H1 (cell line): ENCODE measurements around the gene ANKRD61. TPM values are rescaled to one million over a fixed set of nuclear protein-coding genes. Genes with fewer than 3 reads are reported as not detected.

ENCODE experiments used
- CTCF ChIA-PET: fragments of 300-600 bp; sonication (Branson Sonifier 250); formaldehyde crosslinking; loops from one replicate; lab custom pipeline; 2021; ENCODE audit not compliant: partially characterized antibody; lab: Charles Lee
- POLR2A ChIA-PET: fragments of 300-600 bp; sonication (Branson Sonifier 250); formaldehyde crosslinking; loops from one replicate; lab custom pipeline; 2021; ENCODE audit warnings: inconsistent platforms; ENCODE audit not compliant: partially characterized antibody; lab: Charles Lee
- DNase-seq, 2 experiments: peaks; one replicate each; pipeline versions ENCODE4 v3.0.0 to v3.0.0-alpha.2; 2010 to 2022; ENCODE audit warnings: low spot score in 2 of 2, low read depth in 1 of 2, mixed read lengths in 1 of 2
- FAIRE-seq: peaks from 2 replicates; lab custom pipeline; 2011; peaks lifted over from hg19 to GRCh38; lab: Jason Lieb, UNC
- H2AFZ ChIP-seq: 2 replicates; pipeline ENCODE4 v1.8.1; 2012; ENCODE audit warnings: low read length, inconsistent platforms
- H2AK5ac ChIP-seq: 2 replicates; pipeline ENCODE4 v1.6.1; 2013; ENCODE audit warnings: low read depth, low read length
- H2BK120ac ChIP-seq: replicated peaks from 2 replicates; pipeline ENCODE3; 2013; ENCODE audit warnings: low read depth, low read length, inconsistent platforms
- H2BK12ac ChIP-seq: 2 replicates; pipeline ENCODE4 v1.6.1; 2013; ENCODE audit warnings: low read depth, low read length
- H2BK15ac ChIP-seq: 2 replicates; pipeline ENCODE4 v1.6.1; 2013; ENCODE audit warnings: low read length
- H2BK20ac ChIP-seq: 2 replicates; pipeline ENCODE4 v1.6.1; 2013; ENCODE audit warnings: low read length
- H2BK5ac ChIP-seq: 2 replicates; pipeline ENCODE4 v1.6.1; 2013; ENCODE audit warnings: low read depth, low read length
- H3K14ac ChIP-seq: 2 replicates; pipeline ENCODE4 v1.6.1; 2013; ENCODE audit warnings: inconsistent platforms; ENCODE audit not compliant: insufficient read length
- H3K18ac ChIP-seq: 2 replicates; pipeline ENCODE4 v1.6.1; 2013; ENCODE audit warnings: low read length; ENCODE audit errors: extremely low read depth
- H3K23ac ChIP-seq: 2 replicates; pipeline ENCODE4 v1.6.1; 2013; ENCODE audit warnings: inconsistent platforms; ENCODE audit not compliant: insufficient read length
- H3K23me2 ChIP-seq: 2 replicates; pipeline ENCODE4 v1.6.1; 2013; ENCODE audit warnings: low read depth, low read length
- H3K27ac ChIP-seq: 2 replicates; pipeline ENCODE4 v1.6.1; 2011; ENCODE audit warnings: low read depth, low read length, inconsistent platforms
- H3K27me3 ChIP-seq, 4 experiments: replicated peaks in 1 of 4; 1 replicate in 1 of 4; 2 replicates in 3 of 4; pipeline versions ENCODE4 v1.6.1 to v1.8.1; 2011 to 2013; ENCODE audit warnings: low read length in 3 of 4, mild to moderate bottlenecking in 3 of 4, inconsistent platforms in 2 of 4, mixed read lengths in 2 of 4, moderate library complexity in 1 of 4; ENCODE audit not compliant: control insufficient read depth in 3 of 4, insufficient read depth in 3 of 4; ENCODE audit errors: extremely low read depth in 1 of 4
- H3K36me3 ChIP-seq, 4 experiments: 2 replicates each; pipeline versions ENCODE4 v1.6.1 to v1.8.1; 2011 to 2013; ENCODE audit warnings: mild to moderate bottlenecking in 4 of 4, low read length in 3 of 4, moderate library complexity in 2 of 4, control low read depth in 1 of 4, inconsistent platforms in 1 of 4; ENCODE audit not compliant: insufficient read depth in 4 of 4, control insufficient read depth in 2 of 4
- H3K4ac ChIP-seq: replicated peaks from 2 replicates; pipeline ENCODE3; 2013; ENCODE audit warnings: low read length, low read depth, mixed read lengths, inconsistent platforms; ENCODE audit not compliant: insufficient read length
- H3K4me1 ChIP-seq, 4 experiments: replicated peaks in 1 of 4; 1 replicate in 1 of 4; 2 replicates in 3 of 4; pipeline versions ENCODE4 v1.6.1 to v1.8.1; 2011 to 2013; ENCODE audit warnings: low read length in 3 of 4, inconsistent platforms in 2 of 4, mixed read lengths in 1 of 4; ENCODE audit not compliant: insufficient read depth in 4 of 4, control insufficient read depth in 3 of 4
- H3K4me2 ChIP-seq, 2 experiments: 2 replicates each; pipeline versions ENCODE4 v1.6.1 to v1.8.1; 2011 to 2013; ENCODE audit warnings: low read depth in 2 of 2, low read length in 2 of 2, control low read depth in 1 of 2, inconsistent platforms in 1 of 2, mild to moderate bottlenecking in 1 of 2; ENCODE audit not compliant: insufficient read depth in 1 of 2
- H3K4me3 ChIP-seq, 4 experiments: fragments of 200-600, 300-600 bp in 1 of 4; sonication (generic), shearing (Covaris generic), sonication (Bioruptor Twin) in 1 of 4; 2 replicates each; pipeline versions ENCODE4 v1.5.1 to v1.8.1; 2011 to 2016; ENCODE audit warnings: low read length in 4 of 4, low read depth in 3 of 4, control low read depth in 2 of 4, inconsistent platforms in 2 of 4, mild to moderate bottlenecking in 2 of 4, mixed read lengths in 1 of 4, moderate library complexity in 1 of 4; ENCODE audit not compliant: insufficient read depth in 2 of 4; ENCODE audit errors: extremely low read depth in 1 of 4
- H3K56ac ChIP-seq: replicated peaks from 2 replicates; pipeline ENCODE3; 2013; ENCODE audit warnings: low read depth, mild to moderate bottlenecking, mixed read lengths, low read length, inconsistent platforms; ENCODE audit not compliant: insufficient read length
- H3K79me1 ChIP-seq: 2 replicates; pipeline ENCODE4 v1.6.1; 2013; ENCODE audit warnings: low read depth, low read length, control low read depth
- H3K79me2 ChIP-seq, 2 experiments: 2 replicates each; pipeline versions ENCODE4 v1.6.1 to v1.8.1; 2012 to 2013; ENCODE audit warnings: low read length in 2 of 2, mild to moderate bottlenecking in 2 of 2, inconsistent platforms in 1 of 2; ENCODE audit not compliant: insufficient read depth in 2 of 2, control insufficient read depth in 1 of 2
- H3K9ac ChIP-seq, 4 experiments: replicated peaks in 1 of 4; 1 replicate in 1 of 4; 2 replicates in 3 of 4; pipeline versions ENCODE4 v1.6.1 to v1.8.1; 2011 to 2013; ENCODE audit warnings: low read depth in 3 of 4, low read length in 3 of 4, control low read depth in 2 of 4, mild to moderate bottlenecking in 2 of 4, moderate library complexity in 2 of 4, inconsistent platforms in 1 of 4; ENCODE audit errors: extremely low read depth in 1 of 4
- H3K9me3 ChIP-seq, 2 experiments: 2 replicates each; pipeline versions ENCODE4 v1.6.1 to v1.8.1; 2012 to 2013; ENCODE audit warnings: mild to moderate bottlenecking in 2 of 2, moderate library complexity in 2 of 2, control low read depth in 1 of 2, inconsistent platforms in 1 of 2, low read depth in 1 of 2, low read length in 1 of 2, mixed read lengths in 1 of 2; ENCODE audit not compliant: insufficient read depth in 2 of 2
- H4K20me1 ChIP-seq, 2 experiments: replicated peaks in 1 of 2; 2 replicates each; pipeline versions ENCODE3 to v1.8.1; 2011 to 2013; ENCODE audit warnings: inconsistent platforms in 2 of 2, low read length in 2 of 2, mild to moderate bottlenecking in 1 of 2; ENCODE audit not compliant: insufficient read depth in 2 of 2, control insufficient read depth in 1 of 2
- H4K5ac ChIP-seq: 2 replicates; pipeline ENCODE4 v1.6.1; 2013; ENCODE audit warnings: low read length, low read depth, mixed read lengths, inconsistent platforms; ENCODE audit not compliant: insufficient read length
- H4K8ac ChIP-seq: 2 replicates; pipeline ENCODE4 v1.8.0; 2013; ENCODE audit warnings: mild to moderate bottlenecking, moderate library complexity, low read length, inconsistent platforms; ENCODE audit not compliant: insufficient read depth; ENCODE audit errors: extremely low read depth
- H4K91ac ChIP-seq: replicated peaks from 2 replicates; pipeline ENCODE3; 2013; ENCODE audit warnings: low read length, mixed read lengths, inconsistent platforms; ENCODE audit not compliant: insufficient read length
- SAP30 ChIP-seq: fragments of 300-600 bp; sonication (generic); IDR thresholded peaks from 2 replicates; pipeline ENCODE4 v1.7.1; 2012; ENCODE audit warnings: low read length, moderate library complexity, mild to moderate bottlenecking, inconsistent platforms; ENCODE audit not compliant: insufficient read depth, insufficient replicate concordance
- SUZ12 ChIP-seq: fragments of 200-600 bp; sonication (generic); IDR thresholded peaks from 2 replicates; pipeline ENCODE4 v1.6.1; 2012; ENCODE audit warnings: mild to moderate bottlenecking, inconsistent platforms, low read length, moderate library complexity, mixed read lengths
- WGBS, 2 experiments: shearing (Covaris generic) in 1 of 2; methylation state at CpG; one replicate each; pipeline versions ENCODE4 v1.1.6 to v1.1.7; 2013 to 2015; ENCODE audit warnings: low lambda C conversion rate in 2 of 2, mixed read lengths in 2 of 2, inconsistent platforms in 1 of 2, low coverage in 1 of 2, missing lambda C conversion rate in 1 of 2; ENCODE audit not compliant: insufficient replicate concordance in 2 of 2, insufficient coverage in 1 of 2, insufficient read length in 1 of 2; ENCODE audit errors: extremely low coverage in 1 of 2, missing lambda C conversion rate in 1 of 2; 5-methylcytosine and 5-hydroxymethylcytosine counted together
- polyA plus RNA-seq, 7 experiments: library from polyadenylated mRNA; depleted of rRNA in 3 of 7; stranded (reverse) in 5 of 7; unstranded in 2 of 7; fragments of >200 nt in 5 of 7; fragments of 200-250 nt in 2 of 7; gene quantifications; 1 replicate in 5 of 7; 2 replicates in 1 of 7; 4 replicates in 1 of 7; pipeline versions ENCODE4 v1.2.1 to v1.2.3, GENCODE V29; 2011 to 2013; ENCODE audit warnings: missing spikeins in 2 of 7, mixed read lengths in 2 of 7
- total RNA-seq: library from RNA; stranded (reverse); fragmentation: NEBNext Ultra II Directional; extraction: Animal tissue kit (Norgen Biotek cat#: 25700); gene quantifications from 2 replicates; pipeline ENCODE4 v1.2.1, GENCODE V29; 2021
- TF ChIP-seq, protein P1 (sequence below): IDR thresholded peaks from 2 replicates; pipeline ENCODE4 v1.6.1; 2011; ENCODE audit warnings: low read length, improper control_type of control experiment

The ANKRD61 gene
- total and polyA plus RNA-seq, 2 of the 8 experiments (the other 6 are each of a cell fraction or from before 2014, with no cell fraction given) = 0.23 to 0.32 TPM

DNA sequence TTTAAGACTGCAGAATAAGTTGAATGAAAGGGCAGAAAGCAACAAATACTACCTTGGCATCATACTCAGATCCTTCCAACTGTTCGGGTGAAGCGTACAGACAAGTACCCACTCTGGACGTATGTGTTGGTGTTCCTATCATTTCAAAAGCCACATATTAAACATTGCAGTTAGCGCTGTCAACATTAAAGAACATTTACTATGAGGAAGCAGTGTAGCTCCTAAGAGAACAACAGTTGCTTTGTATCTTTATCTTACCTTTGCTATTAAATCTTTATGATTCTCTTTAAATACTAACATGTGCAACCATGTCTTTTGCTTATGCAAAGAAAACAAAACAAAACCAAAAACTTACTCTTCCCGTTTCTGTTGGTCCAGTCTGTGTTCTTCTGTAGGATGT lies 2.6 kb upstream of the ANKRD61 start:
- 88% methylated on average over 5 of the region's 5 CpGs; no CpG with 5 or more reads in 1 of the 2 experiments for WGBS, 2 experiments
- ChIA-PET POLR2A (interaction anchor here (3.5 kb wide), 1 partner anchor 20 kb away, joined by 11 read pairs; the partner anchor contains the start of genes AIMP2 and PMS2), CTCF (interaction anchor here (3.7 kb wide), 1 partner anchor 13 kb away, joined by 31 read pairs; no protein-coding TSS in a partner anchor)
- Histone ChIP-seq H3K18ac (no peak overlapping the region), H2AFZ (no peak overlapping the region), H4K5ac (no peak overlapping the region), H2BK15ac (no peak overlapping the region), H2BK12ac (no peak overlapping the region), H3K9me3 (no peaks in the 10 kb centered on the region), H4K20me1 (peaks cover 7 to 9% of the 10 kb centered on the region in 2 experiments), H3K14ac (no peak overlapping the region), H3K79me2 (peaks cover 0 to 3% of the 10 kb centered on the region in 2 experiments; a peak in 2 of 4 replicates), H3K4ac (no peak overlapping the region), H2BK120ac (no peak overlapping the region), H3K4me3 (no peak overlapping the region), H3K9ac (no peak overlapping the region), H3K4me2 (no peak overlapping the region), H3K79me1 (no peaks in the 10 kb centered on the region), H2BK20ac (no peak overlapping the region), H3K36me3 (peaks cover 13 to 74% (median 39%) of the 10 kb centered on the region in 4 experiments), H3K23me2 (no peaks in the 10 kb centered on the region), H3K27me3 (no peaks in the 10 kb centered on the region), H4K8ac (no peak overlapping the region), H3K4me1 (no peaks in the 10 kb centered on the region), H3K23ac (no peak overlapping the region), H3K56ac (no peak overlapping the region), H2AK5ac (no peak overlapping the region), H2BK5ac (no peak overlapping the region), H4K91ac (no peak overlapping the region), H3K27ac (no peak overlapping the region)
- no peak for FAIRE-seq
- TF ChIP-seq SUZ12 = no peak
- TF ChIP-seq, protein P1, sequence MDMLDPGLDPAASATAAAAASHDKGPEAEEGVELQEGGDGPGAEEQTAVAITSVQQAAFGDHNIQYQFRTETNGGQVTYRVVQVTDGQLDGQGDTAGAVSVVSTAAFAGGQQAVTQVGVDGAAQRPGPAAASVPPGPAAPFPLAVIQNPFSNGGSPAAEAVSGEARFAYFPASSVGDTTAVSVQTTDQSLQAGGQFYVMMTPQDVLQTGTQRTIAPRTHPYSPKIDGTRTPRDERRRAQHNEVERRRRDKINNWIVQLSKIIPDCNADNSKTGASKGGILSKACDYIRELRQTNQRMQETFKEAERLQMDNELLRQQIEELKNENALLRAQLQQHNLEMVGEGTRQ = no peak
- no peak for TF ChIP-seq SAP30
- no peak for DNase-seq
